Common myeloid progenitor, CD34-positive (primary cell): ENCODE measurements around the gene THNSL1.

Source experiments
- CTCF ChIA-PET: fragments of 350-600 bp; sonication (Branson Sonifier 250); formaldehyde crosslinking; loops from one replicate; lab custom pipeline; 2021; ENCODE audit warnings: antibody characterized with exemption; lab: Charles Lee
- POLR2A ChIA-PET: fragments of 350-600 bp; sonication (Branson Sonifier 250); formaldehyde crosslinking; loops from one replicate; lab custom pipeline; 2021; ENCODE audit warnings: antibody characterized with exemption; lab: Charles Lee
- DNase-seq, 3 donors: peaks; one replicate each; pipeline versions ENCODE4 v3.0.0 to v3.0.0-alpha.2; 2013
- H3K27ac ChIP-seq, 2 experiments: 1 replicate in 1 of 2; 2 replicates in 1 of 2; pipeline ENCODE4 v1.7.0; 2013; ENCODE audit warnings: inconsistent platforms in 2 of 2, low read length in 2 of 2, mild to moderate bottlenecking in 2 of 2, low read depth in 1 of 2, moderate library complexity in 1 of 2; ENCODE audit not compliant: severe bottlenecking in 2 of 2, insufficient read depth in 1 of 2, poor library complexity in 1 of 2
- H3K27me3 ChIP-seq, 5 experiments: replicated peaks in 2 of 5; 1 replicate in 3 of 5; 2 replicates in 2 of 5; pipeline versions ENCODE4 v1.6.1 to v1.7.0; 2013; ENCODE audit warnings: low read length in 4 of 5, mild to moderate bottlenecking in 2 of 5, moderate library complexity in 2 of 5, inconsistent platforms in 1 of 5; ENCODE audit not compliant: insufficient read depth in 5 of 5, control insufficient read depth in 4 of 5
- H3K36me3 ChIP-seq, 4 experiments: 1 replicate in 2 of 4; 2 replicates in 2 of 4; pipeline versions ENCODE4 v1.6.1 to v1.7.0; 2013; ENCODE audit warnings: low read length in 3 of 4, control low read depth in 1 of 4, mild to moderate bottlenecking in 1 of 4; ENCODE audit not compliant: control insufficient read depth in 4 of 4, insufficient read depth in 4 of 4
- H3K4me1 ChIP-seq, 4 experiments: 1 replicate in 3 of 4; 2 replicates in 1 of 4; pipeline versions ENCODE4 v1.6.1 to v1.7.1; 2013; ENCODE audit warnings: low read length in 3 of 4, mild to moderate bottlenecking in 3 of 4, control low read depth in 1 of 4, inconsistent platforms in 1 of 4, moderate library complexity in 1 of 4; ENCODE audit not compliant: control insufficient read depth in 4 of 4, insufficient read depth in 4 of 4; ENCODE audit errors: control extremely low read depth in 1 of 4
- H3K4me3 ChIP-seq, 7 experiments: 1 replicate in 4 of 7; 2 replicates in 3 of 7; pipeline versions ENCODE4 v1.5.1 to v1.7.0; 2013; ENCODE audit warnings: mild to moderate bottlenecking in 7 of 7, low read length in 6 of 7, moderate library complexity in 6 of 7, inconsistent platforms in 2 of 7, low read depth in 2 of 7, control low read depth in 1 of 7; ENCODE audit not compliant: insufficient read depth in 4 of 7, control insufficient read depth in 1 of 7; ENCODE audit errors: extremely low read depth in 1 of 7
- H3K9me3 ChIP-seq, 5 experiments: 1 replicate in 4 of 5; 2 replicates in 1 of 5; pipeline versions ENCODE4 v1.6.1 to v1.7.1; 2013; ENCODE audit warnings: low read length in 4 of 5, mild to moderate bottlenecking in 2 of 5, inconsistent platforms in 1 of 5, low read depth in 1 of 5, moderate library complexity in 1 of 5; ENCODE audit not compliant: control insufficient read depth in 4 of 5, insufficient read depth in 2 of 5; ENCODE audit errors: control extremely low read depth in 1 of 5
- WGBS: methylation state at CpG from one replicate; pipeline ENCODE4 v1.1.5; 2013; ENCODE audit not compliant: insufficient coverage; 5-methylcytosine and 5-hydroxymethylcytosine counted together

The THNSL1 gene

DNA sequence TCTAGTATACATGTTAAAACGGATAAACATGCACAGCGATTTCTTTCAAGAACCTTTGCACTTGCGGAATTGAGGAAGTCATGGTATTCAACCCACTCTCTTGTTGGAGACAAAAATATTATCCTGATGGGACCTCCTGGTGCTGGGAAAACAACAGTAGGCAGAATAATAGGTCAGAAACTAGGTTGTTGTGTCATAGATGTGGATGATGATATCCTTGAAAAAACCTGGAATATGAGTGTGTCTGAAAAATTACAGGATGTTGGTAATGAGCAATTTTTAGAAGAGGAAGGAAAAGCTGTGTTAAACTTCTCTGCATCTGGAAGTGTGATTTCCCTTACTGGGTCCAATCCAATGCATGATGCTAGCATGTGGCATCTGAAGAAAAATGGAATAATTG is 6.9 kb downstream of the THNSL1 start:
- Histone ChIP-seq H3K27me3 (no peaks in the 10 kb centered on the region), H3K27ac (no peak overlapping the region), H3K4me3 (peak overlapping the region in 2 of 7 experiments; percentile 7 to 17), H3K36me3 (peaks cover 0 to 4% (median under 1%) of the 10 kb centered on the region in 4 experiments), H3K4me1 (peaks cover under 1 to 16% (median 4%) of the 10 kb centered on the region in 4 experiments), H3K9me3 (no peaks in the 10 kb centered on the region)
- peak in 2 of 3 donors; percentile 22 to 38 for DNase-seq
- ChIA-PET POLR2A (no interaction called here), CTCF (no interaction called here)
- WGBS, result 3% methylated on average over 3 of the region's 3 CpGs

- H3K36me3 ChIP-seq, result peaks cover 0 to 4% (median under 1%) of the 10 kb centered on the region in 4 experiments
- ChIA-PET POLR2A (no interaction called here), CTCF (interaction anchor here (2.2 kb wide), 1 partner anchor 57 kb away, joined by 14 read pairs; no protein-coding TSS in a partner anchor)
- no peaks in the 10 kb centered on the region for H3K27me3 ChIP-seq
- H3K9me3 ChIP-seq, result no peaks in the 10 kb centered on the region
- WGBS, result 99% methylated on average over 7 of the region's 8 CpGs
- peaks cover 0 to 15% (median 3%) of the 10 kb centered on the region in 4 experiments for H3K4me1 ChIP-seq
- H3K4me3 ChIP-seq, result no peak overlapping the region
- no peak overlapping the region for H3K27ac ChIP-seq
- no peak for DNase-seq
Observed at GRCh38 chr10:25024528-25024927, 8.1 kb downstream of the THNSL1 start.

GRCh38 chr10:25026463-25026862 is 10.1 kb downstream of the THNSL1 start:
- POLR2A ChIA-PET, result interaction anchor here (0.7 kb wide), 1 partner anchor 34 kb away, joined by 3 read pairs; no protein-coding TSS in a partner anchor
- WGBS, result no CpG with 5 or more reads among the region's 1 CpG
- Histone ChIP-seq H3K4me1 (peaks cover 0 to 7% (median 3%) of the 10 kb centered on the region in 4 experiments), H3K27me3 (no peaks in the 10 kb centered on the region), H3K4me3 (no peak overlapping the region), H3K27ac (no peak overlapping the region), H3K36me3 (peaks cover 0 to 4% (median under 1%) of the 10 kb centered on the region in 4 experiments), H3K9me3 (peaks cover 0 to 5% (median 0%) of the 10 kb centered on the region in 5 experiments)
- DNase-seq, result peak; percentile 18 to 32 (median 27)
- CTCF ChIA-PET, result interaction anchor here (1.3 to 2.2 kb wide), 2 partner anchors 55 to 59 kb away, joined by 3 to 10 read pairs; no protein-coding TSS in a partner anchor

DNA sequence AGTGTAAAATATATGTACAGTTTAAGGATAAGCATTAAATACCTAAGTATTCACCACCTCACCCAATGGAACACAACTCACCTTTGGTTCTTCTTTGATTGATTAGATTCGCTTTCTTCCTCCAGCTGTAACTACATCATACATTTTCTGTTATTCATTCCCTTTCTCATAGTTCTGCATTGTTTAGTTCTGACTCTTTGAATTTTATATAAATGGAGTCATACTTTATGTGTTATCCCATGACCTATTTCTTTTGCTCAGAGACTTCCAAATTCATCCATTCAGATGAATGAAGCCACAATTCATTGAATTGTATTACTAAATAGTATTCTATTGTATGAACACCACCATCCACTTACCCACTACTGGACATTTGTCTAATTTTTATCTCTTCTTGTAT is 12.3 kb downstream of the THNSL1 start:
- CTCF ChIA-PET, result interaction anchor here (1.1 to 2.2 kb wide), 3 partner anchors 9 to 53 kb away, joined by 3 to 10 read pairs (median 3); no protein-coding TSS in a partner anchor
- H3K4me3 ChIP-seq, result no peak overlapping the region
- peaks cover 0 to 5% (median 0%) of the 10 kb centered on the region in 5 experiments for H3K9me3 ChIP-seq
- no peak for DNase-seq
- H3K36me3 ChIP-seq, result peaks cover 0 to 4% (median under 1%) of the 10 kb centered on the region in 4 experiments
- POLR2A ChIA-PET, result no interaction called here
- H3K27ac ChIP-seq, result no peak overlapping the region
- no peaks in the 10 kb centered on the region for H3K27me3 ChIP-seq
- H3K4me1 ChIP-seq, result no peaks in the 10 kb centered on the region
- WGBS, result no CpG with 5 or more reads among the region's 1 CpG

DNA sequence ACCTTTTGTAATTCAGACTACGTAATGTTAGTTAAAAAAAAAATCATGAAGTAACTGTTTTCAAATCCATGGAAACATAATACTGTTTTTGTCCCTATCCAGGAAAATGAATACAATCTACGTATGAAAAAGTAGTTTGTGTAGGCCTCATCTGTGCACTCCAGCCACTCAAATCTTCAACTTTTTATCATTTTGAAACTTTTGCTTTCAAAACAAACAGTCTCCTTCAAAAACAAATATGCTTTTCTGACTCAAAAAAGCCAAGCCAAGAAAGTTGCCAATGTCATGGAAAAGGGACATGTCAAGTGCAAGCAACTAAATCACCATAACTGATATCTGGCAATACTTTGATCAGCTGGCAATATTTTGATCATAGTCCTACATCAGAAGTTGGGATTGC is 13.1 kb downstream of the THNSL1 start:
- WGBS, result 100% methylated on average over 1 of the region's 2 CpGs
- peaks cover 0 to 4% (median under 1%) of the 10 kb centered on the region in 4 experiments for H3K36me3 ChIP-seq
- H3K9me3 ChIP-seq, result peaks cover 0 to 5% (median 0%) of the 10 kb centered on the region in 5 experiments
- ChIA-PET POLR2A (no interaction called here), CTCF (interaction anchor here (1.1 kb wide), 1 partner anchor 10 kb away, joined by 3 read pairs; no protein-coding TSS in a partner anchor)
- no peak overlapping the region for H3K4me3 ChIP-seq
- no peaks in the 10 kb centered on the region for H3K4me1 ChIP-seq
- no peak for DNase-seq
- H3K27me3 ChIP-seq, result no peaks in the 10 kb centered on the region
- no peak overlapping the region for H3K27ac ChIP-seq

DNA sequence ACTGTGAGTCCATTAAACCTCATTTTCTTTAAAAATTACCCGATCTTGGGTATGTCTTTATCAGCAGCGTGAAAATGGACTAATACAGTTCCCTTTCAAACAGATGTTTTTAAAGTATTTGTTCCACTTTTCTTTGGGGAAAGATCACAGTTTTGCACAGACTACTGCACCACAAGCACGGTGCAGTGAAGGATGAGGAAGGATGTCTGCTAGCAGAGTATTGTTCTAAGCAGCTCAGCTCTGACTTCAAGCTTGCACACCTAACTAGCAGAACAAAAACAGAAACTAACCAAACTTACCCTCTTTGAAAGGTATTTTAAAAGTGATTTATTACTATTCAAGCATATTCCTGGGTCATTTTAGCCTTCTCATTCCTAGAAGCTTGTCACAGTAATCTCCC is 20.0 kb downstream of the THNSL1 start:
- no CpG with 5 or more reads among the region's 3 CpGs for WGBS
- CTCF ChIA-PET, result no interaction called here
- Histone ChIP-seq H3K4me1 (peaks cover 0 to 8% (median 4%) of the 10 kb centered on the region in 4 experiments), H3K27me3 (no peaks in the 10 kb centered on the region), H3K36me3 (no peaks in the 10 kb centered on the region), H3K9me3 (peaks cover 0 to 1% (median 0%) of the 10 kb centered on the region in 5 experiments), H3K4me3 (peak overlapping the region in 1 of 7 experiments; percentile 3), H3K27ac (no peak overlapping the region)
- DNase-seq, result peak in 2 of 3 donors; percentile 54 to 73
- POLR2A ChIA-PET, result no interaction called here

DNA sequence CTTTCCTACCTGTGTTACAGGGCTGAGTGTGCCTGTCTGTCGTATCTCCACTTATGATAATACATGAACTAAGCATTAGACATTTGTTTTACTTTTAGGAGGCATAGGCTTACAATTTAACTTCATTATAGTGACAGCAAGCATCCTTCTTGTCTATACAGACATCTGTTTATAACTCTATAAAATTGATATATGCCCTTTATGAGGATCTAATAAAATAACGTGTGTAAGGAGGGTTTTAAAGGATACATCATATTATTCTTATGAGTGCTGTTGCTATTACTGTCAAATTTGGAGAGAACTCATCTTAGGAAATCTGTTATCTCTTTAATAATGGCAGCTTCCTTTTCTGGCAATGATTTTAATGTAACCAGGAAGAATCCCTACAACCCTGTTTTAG is 21.9 kb downstream of the THNSL1 start:
- H3K4me3 ChIP-seq, result no peak overlapping the region
- DNase-seq, result no peak
- no peaks in the 10 kb centered on the region for H3K27me3 ChIP-seq
- ChIA-PET CTCF (no interaction called here), POLR2A (no interaction called here)
- no peak overlapping the region for H3K27ac ChIP-seq
- H3K9me3 ChIP-seq, result no peaks in the 10 kb centered on the region
- H3K4me1 ChIP-seq, result peaks cover 0 to 8% (median 4%) of the 10 kb centered on the region in 4 experiments
- no peaks in the 10 kb centered on the region for H3K36me3 ChIP-seq
- 100% methylated on average over 1 of the region's 2 CpGs for WGBS
